ENCODE data around the gene RPAIN.

RPAIN gene

GRCh38 chr17:5419959-5420653 is at the start of gene RPAIN:
Gene RPAIN, plus strand, starts transcription at chr17:5420182. Its CDS starts 29 bp downstream, at chr17:5420211.
- DNase-seq = peak; percentile 80

GRCh38 chr17:5370411-5370810 is 49.6 kb upstream of the RPAIN start:
- no peak for DNase-seq

- no peak for DNase-seq
These were observed 46.9 kb upstream of the RPAIN start for GRCh38 chr17:5373112-5373511.

GRCh38 chr17:5378566-5379207 is 41.3 kb upstream of the RPAIN start:
- no peak for DNase-seq

- no peak for DNase-seq
These were observed 40.5 kb upstream of the RPAIN start for GRCh38 chr17:5379351-5380107.

- DNase-seq = no peak
These were observed 39.4 kb upstream of the RPAIN start for GRCh38 chr17:5380491-5381135.

- DNase-seq = no peak
These were observed 38.4 kb upstream of the RPAIN start for GRCh38 chr17:5381542-5381941.

GRCh38 chr17:5391678-5392077 is 28.3 kb upstream of the RPAIN start:
- DNase-seq = no peak

GRCh38 chr17:5396612-5397011 is 23.4 kb upstream of the RPAIN start:
- DNase-seq = no peak

- no peak for DNase-seq
These were observed 20.2 kb upstream of the RPAIN start for GRCh38 chr17:5399767-5400166.

- no peak for DNase-seq
These were observed 14.6 kb upstream of the RPAIN start for GRCh38 chr17:5405400-5405799.

- no peak for DNase-seq
These were observed 11.8 kb upstream of the RPAIN start for GRCh38 chr17:5408186-5408585.

GRCh38 chr17:5410594-5411272 is 9.2 kb upstream of the RPAIN start:
- no peak for DNase-seq

GRCh38 chr17:5413682-5414081 is 6.3 kb upstream of the RPAIN start:
- DNase-seq = no peak

GRCh38 chr17:5416901-5417300 is 3.1 kb upstream of the RPAIN start:
- DNase-seq = no peak

GRCh38 chr17:5418858-5419355 is 1.1 kb upstream of the RPAIN start:
- peak; percentile 41 for DNase-seq

GRCh38 chr17:5419356-5419958 is 525 bp upstream of the RPAIN start, which contains the start of gene NUP88:
Gene NUP88, minus strand, starts transcription at chr17:5419662. Its CDS starts 12 bp downstream, at chr17:5419650.
- DNase-seq = peak; percentile 94

GRCh38 chr17:5422505-5422904 is 2.5 kb downstream of the RPAIN start:
- DNase-seq = no peak

GRCh38 chr17:5424909-5425308 is 4.9 kb downstream of the RPAIN start:
- no peak for DNase-seq

- DNase-seq = no peak
These were observed 5.8 kb downstream of the RPAIN start for GRCh38 chr17:5425826-5426225.

- no peak for DNase-seq
These were observed 9.4 kb downstream of the RPAIN start for GRCh38 chr17:5429191-5429887.
